Measurements from ENCODE around the gene COPRS. TPM values are rescaled to one million over a fixed set of nuclear protein-coding genes. Genes with fewer than 3 reads are reported as not detected.
A peak's percentile ranks its signal among the peaks of the same experiment; 100 is the strongest.

Gene COPRS
- total and polyA plus RNA-seq, 2 of the 4 experiments (the other 2 are of a cell fraction), result 95.3 to 123 TPM

GRCh38 chr17:31825961-31826691, 32.9 kb downstream of the COPRS start:
- Histone ChIP-seq H3K4me3 (ENCODE audit: insufficient read depth, low read depth, low read length) (no peak overlapping the region), H3K9ac (ENCODE audit: low read depth, low read length) (no peak overlapping the region), H4K5ac (ENCODE audit: low read depth, low read length) (no peak overlapping the region), H3K27ac (ENCODE audit: insufficient read depth, low read length) (no peak overlapping the region), H3K9me3 (ENCODE audit: control insufficient read depth, insufficient read depth, low read length) (no peaks in the 10 kb centered on the region), H2BK20ac (ENCODE audit: low read depth, low read length) (peak overlapping the region; percentile 57; the same call in 1 of the 2 replicates), H3K14ac (replicated peaks; ENCODE audit: low read depth, low read length) (0 out of 2 replicates have a peak overlapping the region, but pooled peaks have one; percentile 29), H3K27me3 (ENCODE audit: control insufficient read depth, insufficient read depth, low read length) (no peaks in the 10 kb centered on the region), H3K79me1 (ENCODE audit: low read depth in 1 of 2, low read length in 2 of 2) (no peaks in the 10 kb centered on the region; a peak in 1 of 4 replicates), H3K23ac (ENCODE audit: low read depth, low read length) (no peak overlapping the region), H2AK9ac (replicated peaks; ENCODE audit: low read depth, low read length, poor library complexity) (peak overlapping the region; percentile 19), H3K36me3 (ENCODE audit: control insufficient read depth, insufficient read depth, low read length) (no peaks in the 10 kb centered on the region), H4K20me1 (ENCODE audit: insufficient read depth, low read length) (no peaks in the 10 kb centered on the region), H3K56ac (ENCODE audit: extremely low read depth, insufficient read depth, low read length) (no peak overlapping the region), H3K18ac (ENCODE audit: low read depth, low read length) (no peak overlapping the region), H2AK5ac (ENCODE audit: low read depth, low read length) (peak overlapping the region; percentile 42), H2BK5ac (ENCODE audit: low read depth, low read length, poor library complexity, severe bottlenecking) (no peak overlapping the region), H3K9me1 (ENCODE audit: insufficient read depth, low read length) (peaks cover 6% of the 10 kb centered on the region), H4K91ac (ENCODE audit: insufficient read depth, low read depth, low read length) (no peak overlapping the region), H3K4me2 (ENCODE audit: low read depth, low read length) (no peak overlapping the region), H2BK120ac (ENCODE audit: low read depth, low read length) (peak overlapping the region; percentile 40; the same call in 1 of the 2 replicates), H3K4me1 (ENCODE audit: control insufficient read depth, insufficient read depth, low read length) (peaks cover 2% of the 10 kb centered on the region), H2BK15ac (ENCODE audit: low read depth, low read length) (no peak overlapping the region; the same call in 2 of the 3 replicates), H4K8ac (ENCODE audit: low read depth in 2 of 2, low read length in 2 of 2) (no peak overlapping the region), H2AFZ (replicated peaks; ENCODE audit: low read length, poor library complexity) (no peak overlapping the region), H3K4ac (ENCODE audit: low read depth, low read length) (peak overlapping the region; percentile 37)
- in situ Hi-C loops (cut with MboI; ENCODE audit: low sequenced_read_pairs) (no loop called here), dilution Hi-C loops (cut with HindIII; ENCODE audit: low sequenced_read_pairs, unreplicated experiment) (no loop called here), intact Hi-C loops (cut with micrococcal nuclease) (no loop called here)
- no TSS peak for BruUV-seq (replicated peaks)
- ATAC-seq (ENCODE audit: low read depth) (no peak), DNase-seq (peak; percentile 34)
- WGBS, 2 experiments (ENCODE audit: extremely low coverage in 2 of 2, insufficient read length in 1 of 2), result 85% methylated on average over 10 of the region's 14 CpGs; no CpG with 5 or more reads in 1 of the 2 experiments
- ChIA-PET CTCF (interaction anchor here (0.7 to 1.8 kb wide), 2 partner anchors 17 to 135 kb away, joined by 3 to 7 read pairs; no protein-coding TSS in a partner anchor), POLR2A (ENCODE audit: unreplicated experiment) (no interaction called here)
- TF ChIP-seq FOS (IDR thresholded peaks at IDR 0.05; ENCODE audit: low read depth, low read length) (no peak), BHLHE40 (IDR thresholded peaks at IDR 0.05; ENCODE audit: low read depth, low read length) (no peak), POLR2A (IDR thresholded peaks at IDR 0.05; ENCODE audit: low read depth, low read length) (no peak), RAD21 (IDR thresholded peaks at IDR 0.05; ENCODE audit: low read length) (no peak), CTCF (conservative IDR thresholded peaks at IDR 0.05; ENCODE audit: low read depth, low read length) (no peak), CHD1 (IDR thresholded peaks at IDR 0.05; ENCODE audit: low read depth, low read length) (no peak), MAZ (IDR thresholded peaks at IDR 0.05; ENCODE audit: borderline replicate concordance, low read depth, low read length) (no peak), MXI1 (IDR thresholded peaks at IDR 0.05; ENCODE audit: borderline replicate concordance, low read depth, low read length) (no peak), RFX5 (IDR thresholded peaks at IDR 0.05; ENCODE audit: low read depth, low read length) (no peak), RCOR1 (IDR thresholded peaks at IDR 0.05; ENCODE audit: insufficient replicate concordance, low read length) (no peak), USF2 (IDR thresholded peaks at IDR 0.05; ENCODE audit: low read depth, low read length) (no peak), CEBPB (IDR thresholded peaks at IDR 0.05; ENCODE audit: low read depth, low read length) (no peak), NFE2L2 (IDR thresholded peaks at IDR 0.05; ENCODE audit: low read depth, low read length) (no peak), SMC3 (IDR thresholded peaks at IDR 0.05; ENCODE audit: low read depth, low read length) (no peak), MAFK (IDR thresholded peaks at IDR 0.05; ENCODE audit: low read depth, low read length) (no peak)
